ENCODE results near the gene NELFE.

GRCh38 chr6:31969712-31970603 lies 11.2 kb upstream of the NELFE start:
- TF ChIP-seq, protein P1, sequence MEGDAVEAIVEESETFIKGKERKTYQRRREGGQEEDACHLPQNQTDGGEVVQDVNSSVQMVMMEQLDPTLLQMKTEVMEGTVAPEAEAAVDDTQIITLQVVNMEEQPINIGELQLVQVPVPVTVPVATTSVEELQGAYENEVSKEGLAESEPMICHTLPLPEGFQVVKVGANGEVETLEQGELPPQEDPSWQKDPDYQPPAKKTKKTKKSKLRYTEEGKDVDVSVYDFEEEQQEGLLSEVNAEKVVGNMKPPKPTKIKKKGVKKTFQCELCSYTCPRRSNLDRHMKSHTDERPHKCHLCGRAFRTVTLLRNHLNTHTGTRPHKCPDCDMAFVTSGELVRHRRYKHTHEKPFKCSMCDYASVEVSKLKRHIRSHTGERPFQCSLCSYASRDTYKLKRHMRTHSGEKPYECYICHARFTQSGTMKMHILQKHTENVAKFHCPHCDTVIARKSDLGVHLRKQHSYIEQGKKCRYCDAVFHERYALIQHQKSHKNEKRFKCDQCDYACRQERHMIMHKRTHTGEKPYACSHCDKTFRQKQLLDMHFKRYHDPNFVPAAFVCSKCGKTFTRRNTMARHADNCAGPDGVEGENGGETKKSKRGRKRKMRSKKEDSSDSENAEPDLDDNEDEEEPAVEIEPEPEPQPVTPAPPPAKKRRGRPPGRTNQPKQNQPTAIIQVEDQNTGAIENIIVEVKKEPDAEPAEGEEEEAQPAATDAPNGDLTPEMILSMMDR (IDR thresholded peaks at IDR 0.05), result no peak
- no peak for TF ChIP-seq EZH2 (IDR thresholded peaks at IDR 0.05)
- no peak for TF ChIP-seq EZH2phosphoT487 (IDR thresholded peaks at IDR 0.05)

Measured in neural progenitor cell (in vitro differentiated cells).